Kidney (tissue), 14 donors: ENCODE data around the gene RHOU. TPM values are rescaled to one million over a fixed set of nuclear protein-coding genes. Genes with fewer than 3 reads are reported as not detected.

ENCODE experiments used
- DNase-seq, 5 donors: peaks; one replicate each; pipeline ENCODE4 v3.0.0-alpha.2; 2013 to 2020
- FAIRE-seq: peaks from 2 replicates; lab custom pipeline; 2012; peaks lifted over from hg19 to GRCh38; lab: Jason Lieb, UNC
- H3K27ac ChIP-seq, 2 donors: one replicate each; pipeline ENCODE4 v1.7.0; 2013; ENCODE audit warnings: low read depth in 2 of 2, low read length in 2 of 2, inconsistent platforms in 1 of 2
- H3K27me3 ChIP-seq: one replicate; pipeline ENCODE4 v1.7.1; 2013; ENCODE audit warnings: low read length, inconsistent platforms; ENCODE audit not compliant: control insufficient read depth, insufficient read depth
- H3K36me3 ChIP-seq, 3 donors: one replicate each; pipeline versions ENCODE4 v1.7.0 to v1.7.1; 2013; ENCODE audit warnings: low read length in 3 of 3, control low read depth in 1 of 3, inconsistent platforms in 1 of 3; ENCODE audit not compliant: insufficient read depth in 3 of 3, control insufficient read depth in 2 of 3
- H3K4me1 ChIP-seq, 3 donors: one replicate each; pipeline versions ENCODE4 v1.7.0 to v1.7.1; 2013; ENCODE audit warnings: low read length in 3 of 3, inconsistent platforms in 1 of 3, low read depth in 1 of 3; ENCODE audit not compliant: control insufficient read depth in 2 of 3, insufficient read depth in 2 of 3
- H3K4me3 ChIP-seq, 3 donors: one replicate each; pipeline versions ENCODE4 v1.7.0 to v1.8.1; 2013; ENCODE audit warnings: low read length in 3 of 3, control low read depth in 1 of 3, inconsistent platforms in 1 of 3
- H3K9ac ChIP-seq, 3 donors: one replicate each; pipeline versions ENCODE4 v1.7.0 to v1.7.1; 2013; ENCODE audit warnings: low read length in 3 of 3, control low read depth in 1 of 3, inconsistent platforms in 1 of 3
- H3K9me3 ChIP-seq, 3 donors: one replicate each; pipeline versions ENCODE4 v1.7.0 to v1.7.1; 2013; ENCODE audit warnings: low read length in 3 of 3, control low read depth in 1 of 3, inconsistent platforms in 1 of 3; ENCODE audit not compliant: control insufficient read depth in 2 of 3, insufficient read depth in 1 of 3
- intact Hi-C: fragments of 100-400 bp; cut with DNase I; formaldehyde crosslinking; loops from one replicate; pipeline ENCODE4 v1.11.1; 2022
- polyA plus RNA-seq: library from polyadenylated mRNA; stranded (reverse); fragments of 350-450 nt; fragmentation: Illumina TruSeq; extraction: RNeasy Lipid Tissue Mini Kit (QIAGEN cat#74804); gene quantifications from one replicate; pipeline ENCODE4 v1.2.3, GENCODE V29; 2014; ENCODE audit warnings: low read depth, low replicate concordance; ENCODE audit not compliant: insufficient read depth
- total RNA-seq: library from RNA; stranded (reverse); fragmentation: NEBNext Ultra II Directional; extraction: Animal tissue kit (Norgen Biotek cat#: 25700); gene quantifications from one replicate; pipeline ENCODE4 v1.2.1, GENCODE V29; 2021
- TF ChIP-seq, protein P1 (sequence below): IDR thresholded peaks from 3 replicates; pipeline ENCODE4 v1.5.1; 2012; ENCODE audit warnings: mild to moderate bottlenecking, moderate library complexity, borderline replicate concordance; ENCODE audit not compliant: insufficient read depth; ENCODE audit errors: extremely low read depth
- donor health status: control.
- donor health status: control.
- donor health status: control.
- donor health status: control.
- donor health status: control.
- donor health status: DM: yes; HTN: yes; CAD: no.
- donor health status: Normal renal cell carcinoma (clear cell type).

Gene RHOU
- total and polyA plus RNA-seq, 2 donors from 2014 or later = 4.7 to 22.1 TPM

DNA sequence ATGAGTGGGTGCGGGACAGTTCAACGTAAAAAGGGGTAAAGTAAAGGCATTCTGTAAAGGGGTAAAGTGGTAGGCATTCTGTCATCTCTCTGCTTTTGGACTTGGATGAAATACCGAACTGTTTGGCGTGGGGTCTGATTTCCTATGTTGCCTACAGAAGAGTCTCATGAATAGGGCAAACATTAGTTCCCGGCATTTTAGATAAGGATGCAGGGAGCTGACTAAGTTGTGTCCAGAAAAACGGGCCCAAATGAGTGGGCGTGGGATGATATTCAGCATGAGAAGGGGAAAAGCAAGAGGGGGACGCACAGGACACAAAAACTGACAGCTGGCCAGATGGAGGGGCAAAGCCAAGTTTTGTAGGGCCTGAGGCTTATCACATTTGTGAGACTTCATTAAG lies 2.9 kb upstream of the RHOU start:
- no peak for FAIRE-seq
- peaks cover 0 to 6% (median 0%) of the 10 kb centered on the region in 3 donors for H3K4me1 ChIP-seq
- intact Hi-C loops = loop anchor here (10.0 kb wide), 1 partner anchor 492 kb away; no protein-coding TSS in a partner anchor
- H3K27ac ChIP-seq = no peak overlapping the region
- no peak for DNase-seq
- H3K9ac ChIP-seq = no peak overlapping the region
- no peak overlapping the region for H3K4me3 ChIP-seq
- no peaks in the 10 kb centered on the region for H3K9me3 ChIP-seq
- TF ChIP-seq, protein P1, sequence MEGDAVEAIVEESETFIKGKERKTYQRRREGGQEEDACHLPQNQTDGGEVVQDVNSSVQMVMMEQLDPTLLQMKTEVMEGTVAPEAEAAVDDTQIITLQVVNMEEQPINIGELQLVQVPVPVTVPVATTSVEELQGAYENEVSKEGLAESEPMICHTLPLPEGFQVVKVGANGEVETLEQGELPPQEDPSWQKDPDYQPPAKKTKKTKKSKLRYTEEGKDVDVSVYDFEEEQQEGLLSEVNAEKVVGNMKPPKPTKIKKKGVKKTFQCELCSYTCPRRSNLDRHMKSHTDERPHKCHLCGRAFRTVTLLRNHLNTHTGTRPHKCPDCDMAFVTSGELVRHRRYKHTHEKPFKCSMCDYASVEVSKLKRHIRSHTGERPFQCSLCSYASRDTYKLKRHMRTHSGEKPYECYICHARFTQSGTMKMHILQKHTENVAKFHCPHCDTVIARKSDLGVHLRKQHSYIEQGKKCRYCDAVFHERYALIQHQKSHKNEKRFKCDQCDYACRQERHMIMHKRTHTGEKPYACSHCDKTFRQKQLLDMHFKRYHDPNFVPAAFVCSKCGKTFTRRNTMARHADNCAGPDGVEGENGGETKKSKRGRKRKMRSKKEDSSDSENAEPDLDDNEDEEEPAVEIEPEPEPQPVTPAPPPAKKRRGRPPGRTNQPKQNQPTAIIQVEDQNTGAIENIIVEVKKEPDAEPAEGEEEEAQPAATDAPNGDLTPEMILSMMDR = no peak
- no peaks in the 10 kb centered on the region for H3K36me3 ChIP-seq
- no peaks in the 10 kb centered on the region for H3K27me3 ChIP-seq

DNA sequence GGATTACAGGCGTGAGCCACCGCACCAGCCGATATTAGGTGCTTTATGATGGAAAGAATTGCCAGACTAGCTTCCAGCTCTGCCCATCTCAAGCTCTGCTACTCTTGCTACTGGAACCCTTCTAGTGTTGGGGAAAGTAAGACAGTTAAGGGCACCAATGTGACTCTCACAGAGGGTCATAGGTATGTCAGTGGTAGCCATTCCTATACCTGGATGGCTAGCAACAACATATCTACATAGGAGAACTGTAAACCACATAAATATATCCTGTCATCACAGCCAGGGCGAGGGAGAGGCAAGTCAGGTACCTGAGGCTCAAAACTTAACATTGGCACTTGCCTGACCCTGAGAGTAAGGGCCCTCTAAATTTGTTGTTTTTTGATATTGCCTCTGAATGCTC lies 1.7 kb upstream of the RHOU start:
- Histone ChIP-seq H3K4me3 (no peak overlapping the region), H3K4me1 (peaks cover 0 to 6% (median 0%) of the 10 kb centered on the region in 3 donors), H3K27me3 (no peaks in the 10 kb centered on the region), H3K36me3 (no peaks in the 10 kb centered on the region), H3K9me3 (no peaks in the 10 kb centered on the region), H3K9ac (no peak overlapping the region), H3K27ac (no peak overlapping the region)
- DNase-seq = no peak
- TF ChIP-seq, protein P1 = no peak
- intact Hi-C loops = loop anchor here (10.0 kb wide), 1 partner anchor 491 kb away; no protein-coding TSS in a partner anchor
- FAIRE-seq = no peak

DNA sequence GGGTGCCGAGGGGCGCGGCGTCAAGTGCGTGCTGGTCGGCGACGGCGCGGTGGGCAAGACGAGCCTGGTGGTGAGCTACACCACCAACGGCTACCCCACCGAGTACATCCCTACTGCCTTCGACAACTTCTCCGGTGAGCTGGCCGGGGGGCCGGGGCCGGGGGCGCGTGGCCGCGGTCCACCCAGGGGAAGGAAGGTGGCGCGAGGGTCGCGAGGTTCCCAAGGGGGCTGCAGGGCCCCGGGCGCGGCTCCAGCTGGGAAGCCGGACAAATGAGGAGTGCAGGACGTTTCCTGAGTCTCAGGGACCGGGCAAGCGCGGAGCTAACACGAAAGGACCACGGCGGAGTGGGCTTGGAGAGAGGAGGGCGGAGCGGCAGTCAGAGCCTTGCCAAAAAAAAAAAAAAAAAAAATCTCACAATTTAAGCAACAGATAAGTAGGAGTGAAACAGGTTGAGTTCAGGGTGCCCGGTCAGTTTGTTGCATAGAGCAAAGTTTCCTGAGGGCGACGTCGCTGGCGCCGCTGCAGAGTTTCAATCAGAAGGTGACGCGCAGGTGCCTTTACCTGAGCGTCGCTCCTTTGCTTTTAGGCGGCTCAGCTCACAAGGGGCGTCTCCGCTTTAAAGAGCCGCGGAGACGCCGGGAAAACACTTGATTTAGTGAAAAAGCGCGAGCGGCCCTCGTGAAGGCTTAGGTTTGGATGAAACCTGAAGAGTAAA lies 750 bp downstream of the RHOU start:
- DNase-seq (peak; percentile 46 to 85 (median 64)), FAIRE-seq (no peak)
- Histone ChIP-seq H3K4me3 (peak overlapping the region; percentile 40 to 76 (median 71)), H3K27ac (peak overlapping the region; percentile 63 to 77), H3K36me3 (no peaks in the 10 kb centered on the region), H3K4me1 (peaks cover 0 to 6% (median 0%) of the 10 kb centered on the region in 3 donors), H3K27me3 (no peaks in the 10 kb centered on the region), H3K9me3 (no peaks in the 10 kb centered on the region), H3K9ac (peak overlapping the region; percentile 10 to 75 (median 46))
- intact Hi-C loops = loop anchor here (10.0 kb wide), 1 partner anchor 489 kb away; no protein-coding TSS in a partner anchor
- TF ChIP-seq, protein P1 = no peak
